Measurements from ENCODE around the gene RBM47. TPM values are rescaled to one million over a fixed set of nuclear protein-coding genes. Genes with fewer than 3 reads are reported as not detected.

The RBM47 gene
- total and polyA plus RNA-seq, 9 of the 15 experiments (the other 6 are each of a cell fraction or from before 2014, with no cell fraction given), result 1.4 to 6.4 (median 3.3) TPM

GRCh38 chr4:40632080-40632479 is 2.4 kb upstream of the RBM47 start:
- H3K79me2 ChIP-seq (ENCODE audit: control insufficient read depth, insufficient read depth, low read length), result no peaks in the 10 kb centered on the region
- no peaks in the 10 kb centered on the region for H4K20me1 ChIP-seq (replicated peaks; ENCODE audit: control insufficient read depth, insufficient read depth, low read length)
- no peaks in the 10 kb centered on the region for H3K9me1 ChIP-seq (ENCODE audit: control insufficient read depth, insufficient read depth, low read length)
- FAIRE-seq (no peak), DNase-seq (ENCODE audit: extremely low read depth in 1 of 4, low spot score in 3 of 4) (no peak), ATAC-seq (no peak)
- ChIA-PET CTCF (ENCODE audit: low intra/inter-chr PET ratio) (no interaction called here), POLR2A (no interaction called here)
- BruUV-seq (replicated peaks), result no TSS peak
- TF ChIP-seq TSC22D4 (tag; IDR thresholded peaks at IDR 0.05), result no peak
- no peak for TF ChIP-seq SETDB1 (IDR thresholded peaks at IDR 0.05; ENCODE audit: low read length)
- no peak overlapping the region for H3K9ac ChIP-seq (ENCODE audit: insufficient read depth in 1 of 2, low read depth in 2 of 2, low read length in 2 of 2)
- 2% methylated on average over 5 of the region's 5 CpGs for WGBS (ENCODE audit: insufficient coverage, low coverage, missing lambda C conversion rate)
- H3K27me3 ChIP-seq (ENCODE audit: control insufficient read depth in 2 of 2, insufficient read depth in 2 of 2, low read length in 2 of 2), result peaks cover 37% of the 10 kb centered on the region in 2 experiments
- no peak overlapping the region for H3K27ac ChIP-seq (ENCODE audit: extremely low read depth, low read depth, low read length)
- H3K4me3 ChIP-seq, result no peak overlapping the region
- H3K4me2 ChIP-seq (ENCODE audit: insufficient read depth, low read length), result no peak overlapping the region
- peaks cover 0 to 8% of the 10 kb centered on the region in 2 experiments; a peak in 1 of 5 replicates for H3K4me1 ChIP-seq (replicated peaks in 1 of 2; ENCODE audit: control insufficient read depth in 2 of 2, insufficient read depth in 2 of 2, low read length in 2 of 2)
- no peak overlapping the region for H2AFZ ChIP-seq (ENCODE audit: low read depth, low read length)
- H3K36me3 ChIP-seq (ENCODE audit: control insufficient read depth, insufficient read depth, low read length), result no peaks in the 10 kb centered on the region
- intact Hi-C loops (cut with micrococcal nuclease), result no loop called here
- H3K9me3 ChIP-seq (replicated peaks; ENCODE audit: control insufficient read depth, insufficient read depth, low read depth, low read length), result no peaks in the 10 kb centered on the region
- in situ Hi-C loops (cut with MboI), result no loop called here

GRCh38 chr4:40630335-40631021 is 814 bp upstream of the RBM47 start:
- FAIRE-seq (no peak), ATAC-seq (no peak; the same call in 2 of the 3 replicates), DNase-seq (ENCODE audit: extremely low read depth in 1 of 4, low spot score in 3 of 4) (no peak)
- no peaks in the 10 kb centered on the region for H3K9me3 ChIP-seq (replicated peaks; ENCODE audit: control insufficient read depth, insufficient read depth, low read depth, low read length)
- CTCF ChIA-PET (ENCODE audit: low intra/inter-chr PET ratio), result no interaction called here
- no peak overlapping the region for H2AFZ ChIP-seq (ENCODE audit: low read depth, low read length)
- no peaks in the 10 kb centered on the region for H3K9me1 ChIP-seq (ENCODE audit: control insufficient read depth, insufficient read depth, low read length)
- intact Hi-C loops (cut with micrococcal nuclease), result no loop called here
- no peak overlapping the region for H3K27ac ChIP-seq (ENCODE audit: extremely low read depth, low read depth, low read length)
- H3K79me2 ChIP-seq (ENCODE audit: control insufficient read depth, insufficient read depth, low read length), result no peaks in the 10 kb centered on the region
- no peak overlapping the region for H3K9ac ChIP-seq (ENCODE audit: insufficient read depth in 1 of 2, low read depth in 2 of 2, low read length in 2 of 2)
- BruUV-seq (replicated peaks), result no TSS peak
- H3K36me3 ChIP-seq (ENCODE audit: control insufficient read depth, insufficient read depth, low read length), result no peaks in the 10 kb centered on the region
- no peak overlapping the region for H3K4me3 ChIP-seq
- WGBS (ENCODE audit: insufficient coverage, low coverage, missing lambda C conversion rate), result 23% methylated on average over 30 of the region's 41 CpGs
- POLR2A ChIA-PET, result no interaction called here
- no peak overlapping the region for H3K4me2 ChIP-seq (ENCODE audit: insufficient read depth, low read length)
- H3K27me3 ChIP-seq (ENCODE audit: control insufficient read depth in 2 of 2, insufficient read depth in 2 of 2, low read length in 2 of 2), result peaks cover 34 to 35% of the 10 kb centered on the region in 2 experiments; a peak in 4 of 5 replicates
- H4K20me1 ChIP-seq (replicated peaks; ENCODE audit: control insufficient read depth, insufficient read depth, low read length), result no peaks in the 10 kb centered on the region
- TF ChIP-seq CREB5 (CRISPR knock-in tag; IDR thresholded peaks at IDR 0.05) (no peak), SMARCC2 (IDR thresholded peaks at IDR 0.05; ENCODE audit: low read depth) (no peak), ZNF431 (CRISPR knock-in tag; IDR thresholded peaks at IDR 0.05) (no peak), COPS2 (conservative IDR thresholded peaks at IDR 0.05) (no peak), NCOR1 (IDR thresholded peaks at IDR 0.05) (no peak), BACH1 (tag; IDR thresholded peaks at IDR 0.05) (no peak), SREBF1 (IDR thresholded peaks at IDR 0.05; ENCODE audit: borderline replicate concordance, low read depth, low read length) (no peak), SMC3 (conservative IDR thresholded peaks at IDR 0.05; ENCODE audit: insufficient read depth, low read depth, low read length) (no peak), FOXO4 (CRISPR knock-in tag; IDR thresholded peaks at IDR 0.05) (no peak), RBM14 (IDR thresholded peaks at IDR 0.05; ENCODE audit: borderline replicate concordance, insufficient read depth, low read depth, low read length) (no peak)
- in situ Hi-C loops (cut with MboI), result no loop called here
- peaks cover 0 to 8% of the 10 kb centered on the region in 2 experiments; a peak in 1 of 5 replicates for H3K4me1 ChIP-seq (replicated peaks in 1 of 2; ENCODE audit: control insufficient read depth in 2 of 2, insufficient read depth in 2 of 2, low read length in 2 of 2)
